ENCODE data around the gene TNFSF9. TPM values are rescaled to one million over a fixed set of nuclear protein-coding genes. Genes with fewer than 3 reads are reported as not detected.
A peak's percentile ranks its signal among the peaks of the same experiment; 100 is the strongest.
"Not testable (repeated sequence)": the region's sequence is repeated elsewhere in the genome, so short reads cannot be mapped to it uniquely, and the experiment has no call there.

TNFSF9 gene
- total RNA-seq, 2 donors from 2014 or later = 0.27 to 1.8 TPM

GRCh38 chr19:6500837-6501739, 29.7 kb upstream of the TNFSF9 start:
- no peak overlapping the region for H3K27ac ChIP-seq
- H3K9me3 ChIP-seq = no peaks in the 10 kb centered on the region
- H3K4me1 ChIP-seq (ENCODE audit: control insufficient read depth in 1 of 2, low read depth in 2 of 2) = peaks cover 0 to 7% of the 10 kb centered on the region in 2 donors
- no peaks in the 10 kb centered on the region for H3K27me3 ChIP-seq (replicated peaks; ENCODE audit: insufficient read depth)
- H3K36me3 ChIP-seq = no peaks in the 10 kb centered on the region
- TF ChIP-seq, protein P1, sequence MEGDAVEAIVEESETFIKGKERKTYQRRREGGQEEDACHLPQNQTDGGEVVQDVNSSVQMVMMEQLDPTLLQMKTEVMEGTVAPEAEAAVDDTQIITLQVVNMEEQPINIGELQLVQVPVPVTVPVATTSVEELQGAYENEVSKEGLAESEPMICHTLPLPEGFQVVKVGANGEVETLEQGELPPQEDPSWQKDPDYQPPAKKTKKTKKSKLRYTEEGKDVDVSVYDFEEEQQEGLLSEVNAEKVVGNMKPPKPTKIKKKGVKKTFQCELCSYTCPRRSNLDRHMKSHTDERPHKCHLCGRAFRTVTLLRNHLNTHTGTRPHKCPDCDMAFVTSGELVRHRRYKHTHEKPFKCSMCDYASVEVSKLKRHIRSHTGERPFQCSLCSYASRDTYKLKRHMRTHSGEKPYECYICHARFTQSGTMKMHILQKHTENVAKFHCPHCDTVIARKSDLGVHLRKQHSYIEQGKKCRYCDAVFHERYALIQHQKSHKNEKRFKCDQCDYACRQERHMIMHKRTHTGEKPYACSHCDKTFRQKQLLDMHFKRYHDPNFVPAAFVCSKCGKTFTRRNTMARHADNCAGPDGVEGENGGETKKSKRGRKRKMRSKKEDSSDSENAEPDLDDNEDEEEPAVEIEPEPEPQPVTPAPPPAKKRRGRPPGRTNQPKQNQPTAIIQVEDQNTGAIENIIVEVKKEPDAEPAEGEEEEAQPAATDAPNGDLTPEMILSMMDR (IDR thresholded peaks at IDR 0.05) = no peak
- ATAC-seq (ENCODE audit: insufficient number of reproducible peaks, low FRiP score, low read depth) (no peak), DNase-seq (ENCODE audit: low spot score) (no peak)
- H3K4me3 ChIP-seq = no peak overlapping the region

- Histone ChIP-seq H3K27ac (no peak within 1 kb of the TSS), H3K36me3 (no peaks in the 10 kb centered on the region), H3K4me3 (peak within 1 kb of the TSS; percentile 55), H3K27me3 (replicated peaks; ENCODE audit: insufficient read depth) (no peaks in the 10 kb centered on the region), H3K9me3 (no peaks in the 10 kb centered on the region), H3K4me1 (ENCODE audit: control insufficient read depth in 1 of 2, low read depth in 2 of 2) (peaks cover 0 to 7% of the 10 kb centered on the region in 2 donors)
- TF ChIP-seq, protein P1 (IDR thresholded peaks at IDR 0.05) = no peak
- no peak for ATAC-seq (ENCODE audit: insufficient number of reproducible peaks, low FRiP score, low read depth)
- no peak for DNase-seq (ENCODE audit: low spot score)
Measured at GRCh38 chr19:6501740-6502648, 28.8 kb upstream of the TNFSF9 start, which contains the start of gene TUBB4A. TSS of gene TUBB4A (minus strand) at chr19:6502309. CDS start at chr19:6502212, 97 bp downstream.

- no peak overlapping the region for H3K27ac ChIP-seq
- H3K4me3 ChIP-seq = no peak overlapping the region
- peaks cover 0 to 7% of the 10 kb centered on the region in 2 donors for H3K4me1 ChIP-seq (ENCODE audit: control insufficient read depth in 1 of 2, low read depth in 2 of 2)
- no peak for ATAC-seq (ENCODE audit: insufficient number of reproducible peaks, low FRiP score, low read depth)
- no peaks in the 10 kb centered on the region for H3K9me3 ChIP-seq
- DNase-seq (ENCODE audit: low spot score) = no peak
- H3K36me3 ChIP-seq = no peaks in the 10 kb centered on the region
- no peaks in the 10 kb centered on the region for H3K27me3 ChIP-seq (replicated peaks; ENCODE audit: insufficient read depth)
- TF ChIP-seq, protein P1 (IDR thresholded peaks at IDR 0.05) = no peak
Measured at GRCh38 chr19:6503407-6504201, 27.2 kb upstream of the TNFSF9 start.

GRCh38 chr19:6508028-6508771, 22.6 kb upstream of the TNFSF9 start:
- ATAC-seq (ENCODE audit: insufficient number of reproducible peaks, low FRiP score, low read depth); H3K27ac ChIP-seq; H3K36me3 ChIP-seq: not testable (repeated sequence)

More at GRCh38 chr19:6508028-6508771, 22.6 kb upstream of the TNFSF9 start:
- not testable (repeated sequence) for H3K4me1 ChIP-seq (ENCODE audit: control insufficient read depth in 1 of 2, low read depth in 2 of 2); H3K4me3 ChIP-seq; H3K27me3 ChIP-seq (replicated peaks; ENCODE audit: insufficient read depth); H3K9me3 ChIP-seq; DNase-seq (ENCODE audit: low spot score)
